Natural killer cell treated with Interleukin-12 subunit alpha and Interleukin-12 subunit beta and Interleukin-15 and Interleukin-18, amount 100 ng/mL, for 72 hours (primary cell): ENCODE data around the gene LHX1. TPM values are rescaled to one million over a fixed set of nuclear protein-coding genes. Genes with fewer than 3 reads are reported as not detected.

Experiments used
- ATAC-seq, 2 donors: fragments of 150-1000 bp; cut with Tn5 transposase in 1 of 2; sonication (Bioruptor Pico), chemical (Tn5 transposase) in 1 of 2; 2 replicates each; pipeline ENCODE4 v1.10.0; 2021
- DNase-seq: peaks from one replicate; pipeline ENCODE4 v3.0.0; 2022; ENCODE audit warnings: low spot score
- H3K27ac Mint-ChIP-seq, 2 donors: 1 replicate in 1 of 2; 2 replicates in 1 of 2; pipeline ENCODE4 v1.8.0; 2022; ENCODE audit warnings: mixed read lengths in 2 of 2, mild to moderate bottlenecking in 1 of 2, moderate library complexity in 1 of 2
- H3K27me3 Mint-ChIP-seq, 2 donors: 1 replicate in 1 of 2; 2 replicates in 1 of 2; pipeline ENCODE4 v1.8.0; 2022; ENCODE audit warnings: mixed read lengths in 2 of 2
- H3K36me3 Mint-ChIP-seq: one replicate; pipeline ENCODE4 v1.8.0; 2022; ENCODE audit warnings: mixed read lengths
- H3K4me1 Mint-ChIP-seq, 2 donors: 1 replicate in 1 of 2; 2 replicates in 1 of 2; pipeline ENCODE4 v1.8.0; 2022; ENCODE audit warnings: low read depth in 2 of 2, mixed read lengths in 2 of 2, mild to moderate bottlenecking in 1 of 2
- H3K4me3 Mint-ChIP-seq: one replicate; pipeline ENCODE4 v1.8.0; 2022; ENCODE audit warnings: mixed read lengths
- H3K9me3 Mint-ChIP-seq: 2 replicates; pipeline ENCODE4 v1.8.0; 2022; ENCODE audit warnings: mixed read lengths
- total RNA-seq, 2 donors: library from RNA; stranded (reverse); gene quantifications; one replicate each; pipeline ENCODE4 v1.2.3, GENCODE V29; 2022

Gene LHX1
- total RNA-seq, 2 donors from 2014 or later = 0.24 TPM; not detected in 1

- Mint-ChIP-seq H3K4me1 (peaks cover 20 to 25% of the 10 kb centered on the region in 2 donors), H3K4me3 (no peak overlapping the region), H3K36me3 (peaks cover 3% of the 10 kb centered on the region), H3K27ac (no peak overlapping the region), H3K27me3 (no peaks in the 10 kb centered on the region), H3K9me3 (no peaks in the 10 kb centered on the region)
- ATAC-seq (no peak), DNase-seq (no peak)
Observed at GRCh38 chr17:36978810-36979564, 41.7 kb downstream of the LHX1 start.

GRCh38 chr17:36979565-36979941, 42.3 kb downstream of the LHX1 start:
- no peak overlapping the region for H3K4me3 Mint-ChIP-seq
- ATAC-seq (no peak), DNase-seq (no peak)
- peaks cover 22 to 29% of the 10 kb centered on the region in 2 donors for H3K4me1 Mint-ChIP-seq
- H3K27me3 Mint-ChIP-seq = no peaks in the 10 kb centered on the region
- H3K9me3 Mint-ChIP-seq = no peaks in the 10 kb centered on the region
- peaks cover 7% of the 10 kb centered on the region for H3K36me3 Mint-ChIP-seq
- H3K27ac Mint-ChIP-seq = no peak overlapping the region

GRCh38 chr17:36980280-36980761, 43.0 kb downstream of the LHX1 start:
- Mint-ChIP-seq H3K4me3 (no peak overlapping the region), H3K27me3 (no peaks in the 10 kb centered on the region), H3K9me3 (no peaks in the 10 kb centered on the region), H3K4me1 (peaks cover 22 to 23% of the 10 kb centered on the region in 2 donors), H3K36me3 (peaks cover 7% of the 10 kb centered on the region), H3K27ac (no peak overlapping the region)
- ATAC-seq (no peak), DNase-seq (no peak)

GRCh38 chr17:36983618-36984017, 46.3 kb downstream of the LHX1 start:
- no peak for ATAC-seq
- no peak overlapping the region for H3K4me3 Mint-ChIP-seq
- peaks cover 20% of the 10 kb centered on the region for H3K36me3 Mint-ChIP-seq
- no peak for DNase-seq
- H3K4me1 Mint-ChIP-seq = peaks cover 14 to 15% of the 10 kb centered on the region in 2 donors
- no peak overlapping the region for H3K27ac Mint-ChIP-seq
- H3K27me3 Mint-ChIP-seq = no peaks in the 10 kb centered on the region
- no peaks in the 10 kb centered on the region for H3K9me3 Mint-ChIP-seq

GRCh38 chr17:36989173-36989572, 51.9 kb downstream of the LHX1 start:
- ATAC-seq = no peak
- H3K27ac Mint-ChIP-seq = no peak overlapping the region

GRCh38 chr17:36992701-36993100, 55.4 kb downstream of the LHX1 start:
- DNase-seq (no peak), ATAC-seq (no peak)
- peaks cover 5 to 8% of the 10 kb centered on the region in 2 donors for H3K4me1 Mint-ChIP-seq
- peaks cover 51% of the 10 kb centered on the region for H3K36me3 Mint-ChIP-seq
- H3K27me3 Mint-ChIP-seq = no peaks in the 10 kb centered on the region
- no peak overlapping the region for H3K4me3 Mint-ChIP-seq
- no peaks in the 10 kb centered on the region for H3K9me3 Mint-ChIP-seq
- no peak overlapping the region for H3K27ac Mint-ChIP-seq

More at GRCh38 chr17:36989173-36989572, 51.9 kb downstream of the LHX1 start:
- no peak for DNase-seq
- no peak overlapping the region for H3K4me3 Mint-ChIP-seq
- H3K4me1 Mint-ChIP-seq = peaks cover 2 to 6% of the 10 kb centered on the region in 2 donors
- H3K27me3 Mint-ChIP-seq = no peaks in the 10 kb centered on the region
- peaks cover 31% of the 10 kb centered on the region for H3K36me3 Mint-ChIP-seq
- no peaks in the 10 kb centered on the region for H3K9me3 Mint-ChIP-seq

- no peak overlapping the region for H3K4me3 Mint-ChIP-seq
- peaks cover 5 to 8% of the 10 kb centered on the region in 2 donors for H3K4me1 Mint-ChIP-seq
- no peaks in the 10 kb centered on the region for H3K27me3 Mint-ChIP-seq
- no peaks in the 10 kb centered on the region for H3K9me3 Mint-ChIP-seq
- H3K36me3 Mint-ChIP-seq = peaks cover 52% of the 10 kb centered on the region
- no peak for DNase-seq
- no peak overlapping the region for H3K27ac Mint-ChIP-seq
- ATAC-seq = no peak
Observed at GRCh38 chr17:36993227-36993626, 56.0 kb downstream of the LHX1 start.

Other genes starting within 250 kb of the LHX1 start
- 100 to 1,000 TPM in 1 of 2 donors, 10 to 100 TPM in 1; 95.0 to 114 TPM for gene AATF, start 11.5 kb downstream of the LHX1 start, total RNA-seq